HG03342 (cell line): Measurements from ENCODE around the gene D2HGDH.
"Not testable (repeated sequence)": the region's sequence is repeated elsewhere in the genome, so short reads cannot be mapped to it uniquely, and the experiment has no call there.

Experiments used
- ATAC-seq: cut with Tn5 transposase; IDR thresholded peaks from one replicate; pipeline ENCODE4 v1.9.1; 2021; ENCODE audit warnings: mild to moderate bottlenecking, moderate library complexity; ENCODE audit not compliant: unreplicated experiment

D2HGDH gene

GRCh38 chr2:241748468-241749256 lies 14.2 kb downstream of the D2HGDH start:
- ATAC-seq: no peak

- ATAC-seq: no peak
Observed at GRCh38 chr2:241750076-241750840, 15.8 kb downstream of the D2HGDH start.

GRCh38 chr2:241751152-241751551 lies 16.7 kb downstream of the D2HGDH start:
- no peak for ATAC-seq

- ATAC-seq: no peak
Observed at GRCh38 chr2:241751776-241752175, 17.3 kb downstream of the D2HGDH start.

GRCh38 chr2:241752253-241752652 lies 17.8 kb downstream of the D2HGDH start:
- no peak for ATAC-seq

GRCh38 chr2:241752689-241753276 lies 18.4 kb downstream of the D2HGDH start:
- ATAC-seq: no peak

GRCh38 chr2:241753493-241753892 lies 19.1 kb downstream of the D2HGDH start:
- no peak for ATAC-seq

- no peak for ATAC-seq
Observed at GRCh38 chr2:241754042-241754441, 19.6 kb downstream of the D2HGDH start.

GRCh38 chr2:241755166-241755565 lies 20.7 kb downstream of the D2HGDH start:
- ATAC-seq: no peak

GRCh38 chr2:241755777-241756176 lies 21.3 kb downstream of the D2HGDH start:
- no peak for ATAC-seq

- ATAC-seq: no peak
Observed at GRCh38 chr2:241759067-241759807, 24.8 kb downstream of the D2HGDH start.

- not testable (repeated sequence) for ATAC-seq
Observed at GRCh38 chr2:241759893-241760292, 25.5 kb downstream of the D2HGDH start.

GRCh38 chr2:241760301-241760771 lies 25.9 kb downstream of the D2HGDH start:
- no peak for ATAC-seq

GRCh38 chr2:241762321-241762932 lies 28.0 kb downstream of the D2HGDH start:
- no peak for ATAC-seq

- no peak for ATAC-seq
Observed at GRCh38 chr2:241762933-241763369, 28.5 kb downstream of the D2HGDH start.

GRCh38 chr2:241763551-241764274 lies 29.3 kb downstream of the D2HGDH start:
- ATAC-seq: no peak

GRCh38 chr2:241764275-241765241 lies 30.1 kb downstream of the D2HGDH start:
- no peak for ATAC-seq

- ATAC-seq: no peak
Observed at GRCh38 chr2:241767464-241768250, 33.2 kb downstream of the D2HGDH start.
